ENCODE results near the gene AFDN. TPM values are rescaled to one million over a fixed set of nuclear protein-coding genes. Genes with fewer than 3 reads are reported as not detected.
A peak's percentile ranks its signal among the peaks of the same experiment; 100 is the strongest.

AFDN gene
- total and polyA plus RNA-seq, 2 experiments from 2014 or later, result 130 to 198 TPM

DNA sequence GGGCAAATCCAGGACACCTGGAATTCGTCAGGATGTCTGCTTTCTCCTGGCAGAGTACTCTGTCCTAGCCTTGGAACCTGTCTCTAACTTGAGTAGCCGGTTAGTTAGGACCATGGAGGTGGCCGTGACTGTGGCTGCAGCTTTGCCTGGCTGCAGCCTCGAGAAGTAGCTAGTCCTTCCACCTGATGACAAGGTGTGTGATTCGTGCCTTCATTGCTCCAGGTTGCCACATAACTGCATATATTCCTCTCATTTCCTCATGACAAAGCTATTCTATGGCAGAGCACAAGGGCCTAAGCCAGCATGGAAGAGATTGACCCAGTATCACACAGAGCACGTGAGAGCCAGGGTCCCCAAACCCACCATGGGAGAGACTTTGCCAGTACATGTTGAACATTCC is 130.9 kb downstream of the AFDN start:
- TF ChIP-seq EZH2phosphoT487 (IDR thresholded peaks at IDR 0.05; ENCODE audit: low read depth, severe bottlenecking, unreplicated experiment), result no peak
- TF ChIP-seq EZH2 (IDR thresholded peaks at IDR 0.05; ENCODE audit: borderline replicate concordance), result no peak
- TF ChIP-seq, protein P1, sequence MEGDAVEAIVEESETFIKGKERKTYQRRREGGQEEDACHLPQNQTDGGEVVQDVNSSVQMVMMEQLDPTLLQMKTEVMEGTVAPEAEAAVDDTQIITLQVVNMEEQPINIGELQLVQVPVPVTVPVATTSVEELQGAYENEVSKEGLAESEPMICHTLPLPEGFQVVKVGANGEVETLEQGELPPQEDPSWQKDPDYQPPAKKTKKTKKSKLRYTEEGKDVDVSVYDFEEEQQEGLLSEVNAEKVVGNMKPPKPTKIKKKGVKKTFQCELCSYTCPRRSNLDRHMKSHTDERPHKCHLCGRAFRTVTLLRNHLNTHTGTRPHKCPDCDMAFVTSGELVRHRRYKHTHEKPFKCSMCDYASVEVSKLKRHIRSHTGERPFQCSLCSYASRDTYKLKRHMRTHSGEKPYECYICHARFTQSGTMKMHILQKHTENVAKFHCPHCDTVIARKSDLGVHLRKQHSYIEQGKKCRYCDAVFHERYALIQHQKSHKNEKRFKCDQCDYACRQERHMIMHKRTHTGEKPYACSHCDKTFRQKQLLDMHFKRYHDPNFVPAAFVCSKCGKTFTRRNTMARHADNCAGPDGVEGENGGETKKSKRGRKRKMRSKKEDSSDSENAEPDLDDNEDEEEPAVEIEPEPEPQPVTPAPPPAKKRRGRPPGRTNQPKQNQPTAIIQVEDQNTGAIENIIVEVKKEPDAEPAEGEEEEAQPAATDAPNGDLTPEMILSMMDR (IDR thresholded peaks at IDR 0.05; ENCODE audit: poor library complexity), result no peak
- WGBS (ENCODE audit: low lambda C conversion rate, missing lambda C conversion rate), result 95% methylated on average over 6 of the region's 6 CpGs
- Histone ChIP-seq H3K4me1 (ENCODE audit: insufficient read depth) (peaks cover 14% of the 10 kb centered on the region), H3K9me2 (replicated peaks; ENCODE audit: insufficient read depth) (no peaks in the 10 kb centered on the region), H2AFZ (no peak overlapping the region), H3K36me3 (replicated peaks; ENCODE audit: insufficient read depth, low read depth) (peaks cover 3% of the 10 kb centered on the region), H3K4me3 (no peak overlapping the region), H3K79me2 (peaks cover 75% of the 10 kb centered on the region), H3K27ac (peak overlapping the region; percentile 85), H3K27me3 (no peaks in the 10 kb centered on the region), H3K9me3 (ENCODE audit: low read depth) (no peaks in the 10 kb centered on the region), H4K20me1 (ENCODE audit: insufficient read depth, poor library complexity, severe bottlenecking) (no peaks in the 10 kb centered on the region), H3K4me2 (no peak overlapping the region)
- DNase-seq (ENCODE audit: low spot score), result no peak

DNA sequence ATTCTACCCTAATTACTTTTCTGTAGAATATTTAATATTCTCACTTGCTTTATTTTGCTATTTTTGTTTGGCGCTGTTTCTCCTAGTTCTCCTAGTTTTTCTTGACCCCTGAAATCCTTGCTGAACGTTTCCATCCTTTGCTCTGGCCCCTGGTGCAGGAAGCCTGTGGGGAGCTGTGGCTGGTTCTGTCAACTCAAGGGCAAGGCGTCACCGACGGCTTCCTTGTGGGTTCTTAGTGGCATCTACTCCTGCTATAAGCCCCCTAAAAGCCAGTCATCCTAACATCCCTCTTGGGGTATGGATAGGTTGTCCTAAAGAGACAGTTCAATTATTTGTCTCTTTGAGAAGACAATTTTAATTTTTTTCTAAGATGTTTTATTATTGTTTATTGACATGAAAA is 133.9 kb downstream of the AFDN start:
- H3K9me3 ChIP-seq (ENCODE audit: low read depth), result no peaks in the 10 kb centered on the region
- H3K4me1 ChIP-seq (ENCODE audit: insufficient read depth), result peaks cover 38% of the 10 kb centered on the region
- peaks cover 3% of the 10 kb centered on the region for H3K36me3 ChIP-seq (replicated peaks; ENCODE audit: insufficient read depth, low read depth)
- H3K79me2 ChIP-seq, result peaks cover 57% of the 10 kb centered on the region
- H3K27me3 ChIP-seq, result no peaks in the 10 kb centered on the region
- H3K9me2 ChIP-seq (replicated peaks; ENCODE audit: insufficient read depth), result no peaks in the 10 kb centered on the region
- H2AFZ ChIP-seq, result no peak overlapping the region
- no peak for DNase-seq (ENCODE audit: low spot score)
- H3K4me3 ChIP-seq, result no peak overlapping the region
- WGBS (ENCODE audit: low lambda C conversion rate, missing lambda C conversion rate), result 86% methylated on average over 5 of the region's 5 CpGs
- no peak overlapping the region for H3K4me2 ChIP-seq
- TF ChIP-seq, protein P1 (IDR thresholded peaks at IDR 0.05; ENCODE audit: poor library complexity), result no peak
- TF ChIP-seq EZH2 (IDR thresholded peaks at IDR 0.05; ENCODE audit: borderline replicate concordance) (no peak), EZH2phosphoT487 (IDR thresholded peaks at IDR 0.05; ENCODE audit: low read depth, severe bottlenecking, unreplicated experiment) (no peak)
- H3K27ac ChIP-seq, result no peak overlapping the region
- H4K20me1 ChIP-seq (ENCODE audit: insufficient read depth, poor library complexity, severe bottlenecking), result no peaks in the 10 kb centered on the region

DNA sequence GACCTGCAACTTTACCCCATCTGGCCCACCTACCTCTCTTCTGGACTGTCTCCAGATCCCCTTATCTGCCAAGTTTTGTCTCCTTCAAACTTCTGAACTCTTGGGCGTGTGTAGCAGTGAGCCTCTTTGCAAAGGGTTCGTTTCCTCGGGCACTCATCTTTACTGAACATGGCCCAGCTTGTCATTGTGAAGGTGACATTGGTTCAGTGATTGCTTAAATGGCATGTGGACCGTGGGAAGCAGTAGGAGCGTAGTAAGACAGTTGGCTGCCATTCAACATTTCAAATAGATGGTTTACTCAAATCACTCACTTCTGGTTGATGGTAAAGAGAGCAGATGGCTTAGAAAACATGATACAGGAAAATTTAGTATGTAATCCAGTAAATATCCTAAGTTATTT is 136.0 kb downstream of the AFDN start:
- H4K20me1 ChIP-seq (ENCODE audit: insufficient read depth, poor library complexity, severe bottlenecking), result no peaks in the 10 kb centered on the region
- peaks cover 36% of the 10 kb centered on the region for H3K4me1 ChIP-seq (ENCODE audit: insufficient read depth)
- H3K79me2 ChIP-seq, result peaks cover 56% of the 10 kb centered on the region
- no peak for DNase-seq (ENCODE audit: low spot score)
- H3K4me3 ChIP-seq, result no peak overlapping the region
- H3K27ac ChIP-seq, result peak overlapping the region; percentile 82
- no peak for TF ChIP-seq EZH2phosphoT487 (IDR thresholded peaks at IDR 0.05; ENCODE audit: low read depth, severe bottlenecking, unreplicated experiment)
- TF ChIP-seq, protein P1 (IDR thresholded peaks at IDR 0.05; ENCODE audit: poor library complexity), result no peak
- no peak for TF ChIP-seq EZH2 (IDR thresholded peaks at IDR 0.05; ENCODE audit: borderline replicate concordance)
- H3K36me3 ChIP-seq (replicated peaks; ENCODE audit: insufficient read depth, low read depth), result peaks cover 3% of the 10 kb centered on the region
- no peaks in the 10 kb centered on the region for H3K27me3 ChIP-seq
- whole genome bisulfite sequencing (ENCODE audit: low lambda C conversion rate, missing lambda C conversion rate), result 86% methylated on average over 5 of the region's 5 CpGs
- no peaks in the 10 kb centered on the region for H3K9me2 ChIP-seq (replicated peaks; ENCODE audit: insufficient read depth)
- H2AFZ ChIP-seq, result no peak overlapping the region
- no peak overlapping the region for H3K4me2 ChIP-seq
- H3K9me3 ChIP-seq (ENCODE audit: low read depth), result no peaks in the 10 kb centered on the region
